GM19452 (cell line): Measurements from ENCODE around the gene HIVEP3.

ENCODE experiments used
- ATAC-seq: cut with Tn5 transposase; IDR thresholded peaks from one replicate; pipeline ENCODE4 v1.9.1; 2021; ENCODE audit not compliant: unreplicated experiment

Gene HIVEP3

DNA sequence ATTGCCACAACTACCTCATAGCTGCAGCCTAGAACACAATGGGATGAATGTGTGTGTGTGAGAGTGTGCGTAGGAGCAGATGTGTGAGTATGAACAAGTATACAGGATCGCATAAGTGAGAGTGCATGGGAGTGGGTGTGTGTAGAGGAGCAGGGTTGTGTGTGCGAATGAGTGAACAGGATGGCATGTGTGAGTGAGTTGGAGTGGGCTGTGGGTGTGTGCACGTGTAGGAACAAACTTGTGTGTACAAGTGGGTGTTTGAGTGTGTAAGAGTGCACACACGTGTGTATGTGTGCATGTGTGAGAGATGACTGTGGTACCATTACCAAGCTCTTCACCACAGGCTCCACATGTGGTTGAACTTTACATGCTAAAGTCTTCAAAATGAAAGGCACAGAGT, 258.8 kb downstream of the HIVEP3 start:
- ATAC-seq, result no peak

- no peak for ATAC-seq
These were observed 259.6 kb downstream of the HIVEP3 start for GRCh38 chr1:41659159-41659495.

DNA sequence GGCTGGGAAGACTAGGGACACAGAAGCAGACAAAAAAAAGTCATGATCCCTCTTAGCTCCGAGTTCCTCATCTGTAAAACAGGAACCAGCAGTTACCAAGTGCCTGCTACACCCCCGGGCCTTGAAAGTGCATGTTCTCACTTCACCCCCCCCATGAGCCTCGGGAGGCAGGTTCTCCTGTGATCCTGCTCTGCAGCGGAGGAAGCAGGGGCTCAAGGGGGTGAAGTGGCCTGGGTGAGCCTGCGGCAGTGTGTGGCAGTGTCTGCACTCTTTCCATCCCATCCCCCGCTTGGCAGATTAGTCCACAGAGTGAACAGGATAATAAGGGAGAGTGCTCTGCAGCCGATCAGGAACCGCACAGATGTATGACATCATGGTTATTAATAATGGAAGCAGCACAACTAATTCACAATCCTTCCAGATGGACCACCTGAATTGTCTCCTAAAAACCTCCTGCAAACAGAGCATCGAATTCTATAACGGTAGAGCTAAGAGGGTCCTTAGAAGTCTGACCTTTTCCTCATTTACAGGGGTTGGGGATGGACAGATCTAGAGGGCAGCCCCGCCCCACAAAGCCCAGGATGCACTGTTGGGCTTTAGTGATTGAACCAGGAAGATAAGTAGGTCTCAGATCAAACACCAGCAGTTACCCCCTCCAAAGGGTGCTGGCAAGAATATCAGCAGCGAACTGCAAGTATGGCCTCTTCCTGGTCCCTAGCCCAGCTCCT, 260.1 kb downstream of the HIVEP3 start:
- ATAC-seq, result no peak

DNA sequence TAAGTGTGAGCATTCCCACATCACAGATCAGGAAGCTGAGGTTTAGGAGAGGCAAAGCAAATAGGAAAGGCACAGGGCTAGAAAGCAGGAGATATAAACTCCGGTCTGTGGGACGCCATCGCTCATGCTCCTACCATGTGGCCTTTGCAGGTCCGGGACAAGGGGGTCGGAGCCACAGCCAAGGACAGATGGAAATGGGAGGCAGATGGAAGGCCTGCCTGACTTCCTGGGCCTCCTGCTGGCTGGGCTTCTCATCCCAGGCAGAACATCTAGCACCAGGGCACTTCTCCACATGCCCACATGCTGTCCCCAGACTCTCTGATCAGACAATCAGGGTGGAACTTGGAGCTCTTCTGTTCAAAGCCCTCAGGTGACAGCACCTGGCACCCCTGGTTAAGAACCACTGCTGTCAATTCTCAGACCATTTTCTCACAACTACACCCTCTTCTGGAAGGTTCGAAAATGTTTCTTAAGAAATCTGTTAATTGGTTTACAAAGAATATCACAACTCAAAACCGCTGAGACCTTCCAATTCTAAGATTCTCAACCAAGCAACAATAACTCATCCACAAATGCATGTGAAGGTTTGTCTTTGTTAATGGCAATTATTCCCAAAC, 260.9 kb downstream of the HIVEP3 start:
- ATAC-seq, result no peak

- ATAC-seq, result no peak
These were observed 261.8 kb downstream of the HIVEP3 start for GRCh38 chr1:41656825-41657500.

DNA sequence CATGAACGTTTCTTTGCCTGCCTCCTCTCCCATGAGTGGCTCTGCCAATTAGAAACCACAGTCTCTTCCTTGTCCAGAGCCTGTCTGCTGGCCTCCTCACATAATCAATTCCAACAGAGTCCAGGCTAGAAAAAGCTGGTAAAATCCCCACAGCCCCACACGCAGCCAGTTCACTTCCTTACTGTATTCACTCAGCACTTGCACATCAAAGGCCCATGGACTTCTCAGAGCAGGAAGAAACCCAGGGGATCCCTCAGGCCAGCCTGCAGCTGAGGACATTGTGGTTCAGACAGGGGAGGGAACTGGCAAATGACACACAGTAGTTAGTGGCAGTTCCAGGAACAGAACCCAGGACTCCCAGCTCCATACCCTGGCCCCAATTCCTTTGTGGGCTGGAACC, 262.7 kb downstream of the HIVEP3 start:
- ATAC-seq, result no peak

DNA sequence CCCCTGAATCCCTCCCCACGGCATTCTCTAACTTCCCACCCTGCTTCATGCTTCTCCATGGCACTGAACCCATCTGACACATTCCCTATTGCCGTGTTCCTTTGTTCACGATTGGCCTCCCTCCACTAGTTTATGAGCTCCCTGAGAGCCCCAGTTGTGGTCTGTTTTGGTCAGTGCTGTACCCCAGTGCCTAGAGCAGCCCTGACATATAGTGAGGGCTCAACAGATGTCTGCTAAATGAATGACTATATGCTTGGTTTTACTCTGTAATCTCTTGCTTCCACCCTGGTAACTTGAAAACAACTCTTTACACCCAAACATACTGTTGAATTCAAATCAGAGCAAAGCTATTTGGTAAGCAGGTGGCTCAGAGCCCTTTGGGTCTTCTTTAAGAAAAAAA, 263.1 kb downstream of the HIVEP3 start:
- no peak for ATAC-seq

DNA sequence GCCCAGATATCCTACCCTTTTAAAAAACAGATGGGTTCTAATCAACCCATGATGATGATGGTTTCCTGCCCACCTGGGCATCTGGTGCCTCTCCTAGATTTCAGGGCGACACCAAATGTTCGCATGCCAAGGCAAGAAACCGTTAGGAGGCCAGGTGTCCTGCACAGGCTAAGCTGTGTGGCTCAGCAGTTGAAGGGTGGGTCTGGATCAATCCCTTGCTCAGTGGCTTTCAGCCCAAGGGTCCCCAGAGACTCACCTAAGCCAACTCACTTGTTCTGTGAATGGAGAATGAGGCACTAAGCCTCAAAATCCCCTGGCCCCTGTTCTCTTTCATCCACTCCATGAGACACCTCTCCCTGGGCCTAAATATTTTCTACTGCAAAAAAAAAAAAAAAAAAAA, 265.1 kb downstream of the HIVEP3 start:
- ATAC-seq, result no peak

- ATAC-seq, result no peak
These were observed 266.1 kb downstream of the HIVEP3 start for GRCh38 chr1:41652384-41653265.

DNA sequence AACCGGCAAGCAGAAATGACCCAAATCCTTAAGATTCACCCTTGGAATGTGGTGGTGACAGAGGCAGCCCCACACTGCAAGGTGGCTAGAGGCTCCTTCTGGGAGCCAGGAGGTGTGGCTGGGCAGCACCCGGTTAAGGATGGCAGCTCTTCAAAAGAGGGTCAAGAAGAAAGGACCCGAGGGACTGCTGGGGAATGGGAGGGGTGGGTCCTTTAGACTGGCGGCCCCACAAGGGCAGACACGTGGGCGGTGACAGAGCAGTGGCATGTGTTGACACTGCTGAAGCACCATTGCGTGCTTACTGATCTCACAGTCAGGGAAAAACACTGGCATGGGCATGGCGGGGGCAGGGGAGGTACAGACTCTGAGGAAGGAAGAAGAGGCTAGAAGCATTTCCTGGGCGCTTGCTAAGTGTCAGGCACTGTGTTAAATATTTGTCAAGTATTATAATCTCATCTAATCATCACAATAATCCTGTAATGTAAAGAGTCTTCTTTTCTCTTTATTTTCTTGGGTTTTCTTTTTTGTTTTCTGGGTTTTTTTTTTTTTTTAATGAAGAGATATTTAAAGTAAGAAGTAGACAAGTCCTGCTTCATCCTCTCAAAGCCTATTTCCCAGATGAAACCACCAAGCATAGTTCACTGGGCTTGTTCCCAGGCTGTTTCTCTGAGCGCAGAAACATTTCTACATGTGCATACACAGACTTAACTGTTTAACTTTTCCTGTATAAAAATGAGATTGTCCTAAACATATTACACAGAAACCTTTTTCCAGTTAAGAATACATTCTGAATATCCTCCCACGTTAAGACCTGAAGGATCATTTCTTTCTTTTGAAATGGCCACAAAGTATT, 268.5 kb downstream of the HIVEP3 start:
- ATAC-seq, result no peak

- ATAC-seq, result no peak
These were observed 269.2 kb downstream of the HIVEP3 start for GRCh38 chr1:41649396-41650027.

GRCh38 chr1:41648844-41649243, 269.9 kb downstream of the HIVEP3 start:
- ATAC-seq, result no peak

- no peak for ATAC-seq
These were observed 270.5 kb downstream of the HIVEP3 start for GRCh38 chr1:41648230-41648629.

GRCh38 chr1:41647221-41648135, 271.2 kb downstream of the HIVEP3 start:
- ATAC-seq, result no peak

DNA sequence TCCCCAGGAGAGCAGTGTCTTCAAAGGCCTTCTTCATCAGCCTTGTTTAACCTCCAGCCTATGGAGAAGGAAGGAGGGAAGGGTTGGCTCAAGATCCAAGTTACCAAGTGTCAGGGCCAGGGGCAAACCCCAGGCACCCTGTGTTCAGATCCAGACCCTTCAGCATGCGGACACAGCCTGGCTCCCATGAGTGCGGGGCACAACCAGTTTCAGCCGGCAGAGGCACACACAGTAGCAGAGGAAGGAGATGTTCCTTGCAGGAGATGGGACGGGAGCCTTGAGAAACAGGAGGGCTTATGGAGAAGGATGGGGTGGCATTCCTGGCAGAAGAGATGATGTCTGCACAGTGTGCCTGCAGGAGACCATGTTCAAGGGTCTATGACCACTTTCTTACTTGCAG, 272.5 kb downstream of the HIVEP3 start:
- no peak for ATAC-seq

DNA sequence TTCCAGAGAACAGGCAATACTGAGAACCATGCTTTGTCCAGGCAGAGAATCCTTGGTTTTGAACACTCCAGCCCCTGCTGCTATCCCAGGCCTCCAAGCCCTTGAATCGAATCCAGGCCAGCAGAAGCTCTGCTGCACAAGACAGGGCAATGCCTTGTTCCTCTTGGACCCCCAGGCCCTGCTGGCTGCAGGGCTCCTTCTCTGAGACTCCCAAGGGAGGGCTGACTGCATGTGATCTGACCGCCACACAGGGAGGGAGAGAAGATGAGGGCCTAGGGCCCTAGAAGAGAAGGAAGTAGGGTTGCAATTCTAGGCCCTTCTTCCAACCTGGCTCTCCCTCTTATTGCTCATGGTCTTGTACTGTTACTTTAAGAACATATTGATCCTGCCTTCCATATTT, 273.7 kb downstream of the HIVEP3 start:
- no peak for ATAC-seq

DNA sequence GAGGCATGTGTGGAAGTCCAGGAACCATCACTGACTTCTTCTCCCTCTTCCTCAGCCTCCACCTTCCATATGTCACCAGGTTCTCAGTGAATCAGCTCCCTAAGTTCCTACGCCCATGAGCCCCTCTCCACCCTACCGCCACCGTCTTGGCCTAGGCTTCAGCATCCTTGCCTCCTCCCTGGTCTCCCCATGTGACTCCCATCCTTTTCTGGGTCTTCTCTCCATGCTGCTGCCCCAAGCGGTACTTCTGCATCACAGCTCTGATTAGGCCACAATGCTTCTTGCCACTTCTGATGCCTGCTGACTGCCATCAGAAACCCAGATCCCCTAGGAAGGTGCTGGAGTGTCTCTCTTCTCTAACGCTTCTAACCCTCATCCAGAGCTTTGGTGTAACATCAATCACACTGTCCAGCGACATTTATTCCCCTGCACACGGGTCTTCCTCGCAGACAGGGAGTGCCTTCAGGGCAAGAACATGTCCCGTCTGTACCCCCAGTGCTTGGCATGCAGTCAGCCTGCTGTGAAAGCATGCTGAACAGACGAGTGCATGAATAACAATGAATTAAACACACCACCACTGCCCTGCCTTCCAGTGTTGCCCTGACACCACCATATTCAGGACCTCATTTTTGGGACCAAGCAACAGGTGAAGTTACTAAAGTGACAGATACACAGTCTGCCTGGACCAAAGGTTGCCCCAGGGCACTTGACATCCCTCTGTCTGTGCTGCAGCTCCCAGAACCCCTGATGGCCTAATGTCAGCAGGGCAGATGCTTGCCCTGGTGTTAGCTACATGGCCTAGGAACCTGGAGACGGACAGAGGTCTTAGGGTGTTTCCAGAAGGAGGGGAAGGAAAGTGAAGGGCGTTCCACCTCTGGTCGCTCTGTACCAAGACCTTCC, 275.6 kb downstream of the HIVEP3 start:
- no peak for ATAC-seq

DNA sequence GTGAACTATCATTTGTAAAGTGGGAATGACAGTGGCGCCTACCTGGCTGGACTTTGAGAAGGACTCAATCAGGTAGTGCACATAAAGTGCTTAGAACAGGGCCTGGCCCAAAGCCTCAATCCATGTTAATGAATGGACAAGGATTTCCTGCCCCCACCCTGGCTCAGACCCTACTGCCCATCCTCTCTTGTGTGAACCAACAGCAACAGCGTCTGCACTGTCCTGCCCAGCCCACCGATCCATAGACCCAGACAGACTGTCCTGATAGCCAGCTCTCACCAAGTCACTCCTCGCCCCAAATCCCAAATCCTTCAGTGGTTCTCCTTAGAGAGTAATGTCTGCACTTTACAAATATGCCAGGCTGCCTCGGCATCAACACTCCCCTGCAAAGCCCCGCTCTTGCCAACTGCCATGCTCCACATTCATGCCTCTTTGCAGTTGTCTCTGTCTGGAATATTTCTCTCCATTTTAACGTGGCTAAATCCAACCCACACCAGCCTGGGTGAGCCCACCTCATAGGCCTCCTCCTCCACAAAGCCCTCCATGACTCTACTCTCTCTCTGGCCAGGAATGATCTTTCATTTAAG, 276.7 kb downstream of the HIVEP3 start:
- ATAC-seq, result no peak
